A549 (cell line): ENCODE measurements around the gene DDX4.

Source experiments
- CEBPB ChIP-seq, 2 experiments: fragments of >200 bp in 1 of 2; sonication (Bioruptor Twin) in 1 of 2; formaldehyde crosslinking in 1 of 2; IDR thresholded peaks; 2 replicates each; pipeline ENCODE4 v1.6.1; 2012 to 2016
- CHD2 ChIP-seq: fragments of 150-350 bp; IDR thresholded peaks from 2 replicates; pipeline ENCODE4 v1.6.1; 2014; ENCODE audit warnings: low read length; ENCODE audit not compliant: partially characterized antibody
- CTCF ChIP-seq: fragments of >200 bp; sonication (Bioruptor Twin); formaldehyde crosslinking; IDR thresholded peaks from 3 replicates; pipeline ENCODE4 v1.5.1; 2016
- ELK1 ChIP-seq: fragments of 150-350 bp; IDR thresholded peaks from 2 replicates; pipeline ENCODE4 v1.6.1; 2014; ENCODE audit warnings: low read depth, mild to moderate bottlenecking, low read length
- EP300 ChIP-seq, 2 experiments: fragments of >200 bp; sonication (Bioruptor Twin); formaldehyde crosslinking; IDR thresholded peaks; 2 replicates in 1 of 2; 3 replicates in 1 of 2; pipeline ENCODE4 v1.6.1; 2016 to 2017
- GATA3 ChIP-seq: IDR thresholded peaks from 2 replicates; pipeline ENCODE4 v1.6.1; 2012; ENCODE audit warnings: borderline replicate concordance
- MYC ChIP-seq: IDR thresholded peaks from 2 replicates; pipeline ENCODE4 v1.6.1; 2012; ENCODE audit warnings: mild to moderate bottlenecking, inconsistent platforms, low read length, improper control_type of control experiment, borderline replicate concordance
- POLR2A ChIP-seq: IDR thresholded peaks from 2 replicates; pipeline ENCODE4 v1.6.1; 2012; ENCODE audit warnings: mild to moderate bottlenecking, low read length
- RAD21 ChIP-seq, 2 experiments: fragments of >200 bp in 1 of 2; sonication (Bioruptor Twin) in 1 of 2; formaldehyde crosslinking in 1 of 2; IDR thresholded peaks in 1 of 2; conservative IDR thresholded peaks in 1 of 2; 2 replicates in 1 of 2; 3 replicates in 1 of 2; pipeline ENCODE4 v1.6.1; 2012 to 2018; ENCODE audit warnings: inconsistent platforms in 1 of 2
- SMC3 ChIP-seq: fragments of >200 bp; sonication (Bioruptor Twin); formaldehyde crosslinking; IDR thresholded peaks from 3 replicates; pipeline ENCODE4 v1.6.1; 2018; ENCODE audit warnings: inconsistent platforms

- TF ChIP-seq SMC3, result no peak
- TF ChIP-seq MYC, result no peak
- no peak for TF ChIP-seq CTCF
- TF ChIP-seq POLR2A, result no peak
- no peak for TF ChIP-seq CHD2
- no peak for TF ChIP-seq GATA3
- TF ChIP-seq CEBPB (IDR thresholded peaks at IDR 0.05), result no peak
- TF ChIP-seq ELK1, result no peak
- TF ChIP-seq EP300 (IDR thresholded peaks at IDR 0.05), result no peak
- no peak for TF ChIP-seq RAD21 (conservative IDR thresholded peaks at IDR 0.05 in 1 of 2, IDR thresholded peaks at IDR 0.05 in 1 of 2)
These were observed 92.1 kb downstream of the DDX4 start for GRCh38 chr5:55829956-55830355.
